T-helper 17 cell (primary cell): ENCODE data around the gene LRCH1. TPM values are rescaled to one million over a fixed set of nuclear protein-coding genes. Genes with fewer than 3 reads are reported as not detected.

Experiments used
- ATAC-seq: fragments of 150-1000 bp; cut with Tn5 transposase; 2 replicates; pipeline ENCODE4 v1.10.0; 2021; ENCODE audit warnings: mild to moderate bottlenecking, moderate library complexity
- DNase-seq, 3 donors: peaks; one replicate each; pipeline versions ENCODE4 v3.0.0 to v3.0.0-alpha.2; 2020 to 2021
- H3K9me3 ChIP-seq: one replicate; pipeline ENCODE4 v1.7.0; 2013; ENCODE audit warnings: low read length, mild to moderate bottlenecking; ENCODE audit not compliant: control insufficient read depth, poor library complexity, severe bottlenecking
- H3K27ac Mint-ChIP-seq: one replicate; pipeline ENCODE4 v1.8.0; 2022; ENCODE audit warnings: mild to moderate bottlenecking, moderate library complexity, mixed read lengths
- H3K27me3 Mint-ChIP-seq: one replicate; pipeline ENCODE4 v1.8.0; 2022; ENCODE audit warnings: mixed read lengths
- H3K36me3 Mint-ChIP-seq: one replicate; pipeline ENCODE4 v1.8.0; 2022; ENCODE audit warnings: low read depth, mixed read lengths
- H3K4me1 Mint-ChIP-seq: one replicate; pipeline ENCODE4 v1.8.0; 2022; ENCODE audit warnings: mild to moderate bottlenecking, mixed read lengths
- H3K4me3 Mint-ChIP-seq: one replicate; pipeline ENCODE4 v1.8.0; 2022; ENCODE audit warnings: mild to moderate bottlenecking, moderate library complexity, mixed read lengths
- total RNA-seq, 4 donors: library from RNA in 2 of 4; stranded (reverse) in 2 of 4; gene quantifications; one replicate each; pipeline ENCODE4 v1.2.3 and lab custom pipeline; 2022 to 2026

Gene LRCH1
- total RNA-seq, 2 donors from 2014 or later, result 18.5 to 19.0 TPM

DNA sequence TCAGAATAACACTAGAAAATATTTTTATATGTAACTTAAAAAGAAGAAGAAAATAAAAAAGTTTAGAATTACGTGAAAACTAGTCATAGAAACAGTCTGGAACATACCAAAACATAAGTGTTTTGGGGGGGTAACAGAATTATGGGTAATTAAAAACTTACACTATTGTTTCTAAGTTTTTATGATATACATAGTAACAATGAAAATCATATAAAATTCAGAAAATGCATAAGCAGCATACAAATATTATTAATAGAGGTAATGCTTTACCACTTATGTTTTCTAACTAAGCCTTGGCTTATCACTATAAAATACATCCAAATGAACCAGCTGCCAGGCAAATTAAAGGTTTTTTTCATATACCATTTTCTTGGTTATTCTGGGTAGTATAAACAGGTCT is 229.1 kb downstream of the LRCH1 start:
- ATAC-seq, result no peak
- Mint-ChIP-seq H3K36me3 (peaks cover 6% of the 10 kb centered on the region), H3K4me1 (peaks cover 2% of the 10 kb centered on the region), H3K27me3 (no peaks in the 10 kb centered on the region), H3K27ac (no peak overlapping the region), H3K4me3 (no peak overlapping the region)
- no peak for DNase-seq
- H3K9me3 ChIP-seq, result no peaks in the 10 kb centered on the region

DNA sequence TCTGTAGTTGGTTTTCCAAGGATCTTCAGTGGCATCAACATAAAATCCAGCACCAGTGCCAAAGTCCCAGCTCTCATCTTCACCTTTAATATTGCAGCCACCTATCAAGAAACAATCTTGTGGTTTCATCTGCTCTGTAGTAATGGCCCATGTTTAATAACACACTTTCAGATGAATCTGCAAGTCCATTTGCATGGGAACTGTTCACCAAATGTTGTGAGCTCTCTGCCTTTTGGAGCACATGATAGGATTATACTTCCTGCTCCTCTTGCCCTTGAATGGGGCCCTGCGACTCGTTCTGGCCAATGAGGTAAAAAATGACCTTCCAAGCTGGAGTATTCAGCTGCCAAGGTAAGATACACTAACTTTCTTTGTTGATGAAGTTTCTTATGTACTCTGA is 229.7 kb downstream of the LRCH1 start:
- Mint-ChIP-seq H3K36me3 (peaks cover 6% of the 10 kb centered on the region), H3K4me1 (peaks cover 2% of the 10 kb centered on the region), H3K27ac (no peak overlapping the region), H3K27me3 (no peaks in the 10 kb centered on the region), H3K4me3 (no peak overlapping the region)
- no peaks in the 10 kb centered on the region for H3K9me3 ChIP-seq
- ATAC-seq, result no peak
- DNase-seq, result no peak

DNA sequence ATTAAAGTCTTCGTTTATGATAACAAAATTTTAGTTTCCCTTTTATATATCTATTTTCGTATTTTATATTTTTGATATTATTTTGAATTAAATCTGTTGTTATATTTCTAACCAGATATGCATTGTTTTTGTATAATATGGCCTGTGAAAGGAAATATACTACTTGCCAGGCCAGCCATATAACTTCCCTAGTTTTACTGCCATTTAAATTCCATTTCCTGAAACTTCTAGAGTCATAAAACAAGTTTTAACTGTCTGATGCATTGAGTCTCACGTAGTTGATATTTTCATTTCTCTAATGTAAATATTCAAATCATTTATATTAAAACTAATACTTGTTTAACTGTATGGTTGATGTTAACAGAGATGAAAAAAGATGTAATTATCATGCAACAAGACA is 230.5 kb downstream of the LRCH1 start:
- Mint-ChIP-seq H3K27ac (no peak overlapping the region), H3K36me3 (peaks cover 2% of the 10 kb centered on the region), H3K4me3 (no peak overlapping the region), H3K27me3 (no peaks in the 10 kb centered on the region), H3K4me1 (peaks cover 8% of the 10 kb centered on the region)
- no peaks in the 10 kb centered on the region for H3K9me3 ChIP-seq
- DNase-seq (no peak), ATAC-seq (no peak)

DNA sequence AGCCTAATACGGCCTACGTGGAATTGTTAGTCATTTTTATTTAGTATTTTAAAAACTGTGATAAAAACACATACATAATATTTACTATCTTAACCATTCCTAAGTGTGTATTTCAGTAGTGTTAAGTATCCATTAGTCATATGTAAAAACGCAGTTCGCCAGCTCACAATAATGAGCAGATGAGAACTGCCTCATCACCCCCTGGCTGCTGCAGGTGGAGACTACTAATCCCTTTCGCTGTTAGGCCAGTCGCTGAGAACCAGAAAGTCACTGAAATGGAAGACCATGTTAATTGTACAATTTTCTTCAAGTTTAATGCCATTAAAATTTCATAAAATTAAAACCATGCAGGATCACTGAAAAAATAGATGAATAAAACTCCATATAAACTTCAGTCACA is 242.4 kb downstream of the LRCH1 start:
- no peak overlapping the region for H3K27ac Mint-ChIP-seq
- peaks cover 10% of the 10 kb centered on the region for H3K36me3 Mint-ChIP-seq
- peaks cover 32% of the 10 kb centered on the region for H3K4me1 Mint-ChIP-seq
- no peaks in the 10 kb centered on the region for H3K27me3 Mint-ChIP-seq
- no peaks in the 10 kb centered on the region for H3K9me3 ChIP-seq
- no peak for ATAC-seq
- DNase-seq, result no peak
- no peak overlapping the region for H3K4me3 Mint-ChIP-seq

DNA sequence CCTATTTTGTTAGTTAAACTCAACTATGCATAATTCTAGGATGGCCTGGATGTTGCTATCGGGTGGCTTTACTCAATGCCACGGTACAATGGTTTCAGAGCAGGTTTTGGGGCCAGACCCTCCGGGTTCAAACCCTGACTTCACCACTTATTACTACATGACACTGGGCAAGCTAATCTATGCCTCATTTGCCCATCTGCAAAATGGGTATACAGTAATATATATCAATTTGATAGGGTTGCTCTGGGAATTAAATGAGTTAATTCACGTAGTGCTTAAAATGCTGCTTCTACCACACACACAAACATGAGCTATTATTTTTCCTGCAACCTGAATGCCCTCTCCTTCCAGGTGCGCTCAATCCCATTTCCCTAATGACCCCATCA is 243.2 kb downstream of the LRCH1 start:
- H3K4me3 Mint-ChIP-seq, result peak overlapping the region; percentile 99
- H3K36me3 Mint-ChIP-seq, result peaks cover 5% of the 10 kb centered on the region
- peak overlapping the region; percentile 98 for H3K27ac Mint-ChIP-seq
- DNase-seq (no peak), ATAC-seq (no peak)
- peaks cover 25% of the 10 kb centered on the region for H3K4me1 Mint-ChIP-seq
- H3K27me3 Mint-ChIP-seq, result no peaks in the 10 kb centered on the region
- no peaks in the 10 kb centered on the region for H3K9me3 ChIP-seq

DNA sequence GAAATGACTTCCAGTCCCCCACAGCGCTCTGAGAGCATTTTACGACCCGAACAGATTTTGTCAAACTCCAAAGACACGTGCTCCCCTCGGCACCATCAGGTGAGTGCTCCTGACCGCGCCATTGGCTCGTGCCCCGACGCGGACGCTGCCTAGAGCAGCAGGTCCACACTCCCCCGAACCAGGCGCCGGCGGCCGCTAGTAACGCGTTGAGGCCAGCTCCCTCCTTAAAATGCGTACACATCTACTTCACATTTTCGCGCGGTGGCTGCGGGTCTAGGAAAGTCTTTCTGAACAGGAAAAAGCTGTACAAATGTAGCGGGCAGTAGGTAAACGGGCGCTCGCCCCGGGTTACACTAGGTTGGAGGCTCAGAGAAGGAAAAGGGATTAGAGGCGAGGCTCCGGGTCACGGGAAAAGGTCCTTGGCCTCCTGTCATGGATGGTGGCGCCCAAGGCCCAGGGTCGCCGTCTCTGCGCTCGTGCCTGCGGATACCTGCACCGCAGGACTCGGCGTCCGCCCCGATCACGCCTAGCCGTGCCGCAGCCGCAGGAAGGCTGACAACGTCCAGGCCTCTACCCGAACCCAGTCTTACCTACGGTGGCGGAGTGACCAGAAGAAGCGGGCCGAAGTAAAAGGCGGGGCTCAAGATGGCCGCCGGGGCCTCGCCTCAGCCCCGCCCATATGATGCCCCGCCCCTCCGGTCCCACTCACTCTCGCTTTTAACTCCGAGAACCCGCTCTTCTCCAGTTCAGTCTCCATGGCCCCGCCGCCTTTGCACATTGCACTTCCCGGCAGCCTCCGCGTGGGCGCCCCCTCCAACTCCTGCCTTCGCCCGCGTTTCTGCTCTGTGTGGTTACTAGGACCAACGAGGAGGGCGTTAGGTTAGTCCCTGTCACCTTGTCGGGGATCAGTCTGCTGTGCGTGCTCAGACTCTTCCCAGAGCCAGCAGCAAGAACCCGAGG is 243.8 kb downstream of the LRCH1 start, which contains the start of gene ESD:
ESD (minus strand) TSS at position 647 of the 960 bp plus-strand sequence. CDS start 5,748 bp downstream, outside the sequence.
- no peaks in the 10 kb centered on the region for H3K9me3 ChIP-seq
- peaks cover 27% of the 10 kb centered on the region for H3K4me1 Mint-ChIP-seq
- peak within 1 kb of the TSS; percentile 99 for H3K4me3 Mint-ChIP-seq
- peak; percentile 92 for ATAC-seq
- H3K36me3 Mint-ChIP-seq, result peaks cover 5% of the 10 kb centered on the region
- DNase-seq, result peak; percentile 69 to 82 (median 77)
- peak within 1 kb of the TSS; percentile 98 for H3K27ac Mint-ChIP-seq
- no peaks in the 10 kb centered on the region for H3K27me3 Mint-ChIP-seq

DNA sequence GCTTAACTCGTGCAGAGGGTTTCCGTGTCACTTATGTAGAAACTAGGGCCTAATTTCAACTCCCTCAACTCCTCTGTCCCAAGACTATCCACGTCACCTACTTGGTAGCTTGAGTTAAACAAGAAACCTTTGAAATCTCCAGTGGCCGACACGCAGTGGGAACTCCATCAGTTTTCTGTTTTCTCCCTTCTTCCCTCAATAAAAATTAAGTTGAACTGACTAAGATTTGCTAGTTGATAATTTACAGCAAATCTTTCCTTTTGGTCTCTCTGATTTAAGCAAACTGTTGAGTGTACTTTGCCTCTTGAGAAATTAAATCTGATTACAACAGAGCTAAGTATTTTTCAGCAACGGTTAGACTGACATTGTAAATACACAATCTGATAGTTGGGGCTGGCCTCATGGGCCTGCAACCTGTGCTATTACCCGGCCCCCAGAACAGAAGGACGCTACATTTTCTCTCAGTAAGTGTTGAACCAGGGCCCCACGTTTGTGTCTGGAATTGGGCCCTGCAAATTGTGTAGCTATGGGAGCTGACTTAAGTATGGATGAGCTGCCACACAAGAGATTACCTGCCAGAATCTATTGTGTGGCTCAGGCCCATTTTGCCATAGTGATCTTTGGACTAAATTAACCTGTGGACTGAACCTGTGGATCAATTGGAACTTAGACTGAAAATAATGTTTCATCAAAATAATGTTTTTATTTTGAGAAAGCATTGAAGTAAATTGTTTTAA is 244.7 kb downstream of the LRCH1 start:
- Mint-ChIP-seq H3K4me1 (peaks cover 27% of the 10 kb centered on the region), H3K27ac (peak overlapping the region; percentile 98), H3K27me3 (no peaks in the 10 kb centered on the region), H3K4me3 (peak overlapping the region; percentile 99), H3K36me3 (peaks cover 5% of the 10 kb centered on the region)
- H3K9me3 ChIP-seq, result no peaks in the 10 kb centered on the region
- no peak for DNase-seq
- no peak for ATAC-seq

DNA sequence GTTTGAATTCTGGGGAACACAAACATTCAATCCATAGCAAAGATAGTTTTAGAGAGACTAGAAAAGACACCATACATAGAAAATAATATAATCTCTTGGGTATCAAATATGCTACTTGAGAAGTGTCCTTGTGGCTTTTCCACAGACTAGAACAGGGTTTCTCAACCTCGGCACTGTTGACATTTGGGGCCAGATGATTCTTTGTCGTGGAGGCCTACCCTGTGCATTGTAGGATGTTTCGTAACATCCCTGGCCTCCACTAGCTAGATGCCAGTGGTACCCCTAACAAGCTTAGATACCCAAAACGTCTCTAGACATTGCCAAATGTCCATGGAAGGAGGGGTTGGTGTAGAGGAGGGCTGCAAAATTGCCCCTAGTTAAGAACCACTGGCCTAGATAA is 246.2 kb downstream of the LRCH1 start:
- no peak for ATAC-seq
- Mint-ChIP-seq H3K27me3 (no peaks in the 10 kb centered on the region), H3K4me3 (no peak overlapping the region), H3K27ac (no peak overlapping the region), H3K36me3 (peaks cover 5% of the 10 kb centered on the region), H3K4me1 (peaks cover 21% of the 10 kb centered on the region)
- H3K9me3 ChIP-seq, result no peaks in the 10 kb centered on the region
- DNase-seq, result no peak

DNA sequence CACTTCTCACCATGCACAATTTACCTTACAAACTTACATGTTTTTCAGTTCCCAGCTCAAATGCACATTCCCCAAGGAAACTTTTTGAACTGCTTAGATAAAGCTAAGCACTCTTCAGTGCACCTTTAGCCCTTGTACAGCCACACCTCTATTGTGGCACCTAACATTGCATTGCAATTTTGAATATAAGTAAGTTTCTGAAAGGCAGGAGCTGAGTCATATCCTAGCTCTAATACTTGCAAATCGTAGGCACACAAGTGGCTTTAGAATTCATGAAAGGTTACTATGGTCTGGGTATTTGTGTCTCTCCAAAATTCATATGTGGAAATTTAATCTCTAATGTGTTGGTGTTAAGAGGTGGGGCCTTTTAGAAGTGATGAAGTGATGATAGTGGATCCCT is 248.9 kb downstream of the LRCH1 start:
- H3K4me1 Mint-ChIP-seq, result peaks cover 8% of the 10 kb centered on the region
- no peaks in the 10 kb centered on the region for H3K9me3 ChIP-seq
- H3K4me3 Mint-ChIP-seq, result no peak overlapping the region
- no peaks in the 10 kb centered on the region for H3K36me3 Mint-ChIP-seq
- DNase-seq (no peak), ATAC-seq (no peak)
- no peaks in the 10 kb centered on the region for H3K27me3 Mint-ChIP-seq
- H3K27ac Mint-ChIP-seq, result no peak overlapping the region

Other genes with a start within 250 kb of the LRCH1 start
- 1 to 10 TPM in 1 of 2 donors, under 1 TPM in 1; 0.13 to 5.8 TPM for gene RUBCNL, start 165.9 kb upstream of the LRCH1 start, total RNA-seq
- 10 to 100 TPM; 29.8 to 31.3 TPM for gene ESD, start 244.0 kb downstream of the LRCH1 start, total RNA-seq